Heart left ventricle (tissue), 13 donors: ENCODE measurements around the gene DENND4B.

Experiments
- CTCF ChIP-seq, 12 donors: fragments of 200-600 bp; sonication (generic) in 4 of 12; IDR thresholded peaks; one replicate each; pipeline versions ENCODE4 v1.5.0 to v1.8.0; 2018 to 2022; ENCODE audit warnings: antibody characterized with exemption in 12 of 12, mild to moderate bottlenecking in 5 of 12
- POLR2A ChIP-seq, 2 donors: fragments of 450-650 bp; IDR thresholded peaks; one replicate each; pipeline ENCODE4 v1.6.1; 2017; ENCODE audit warnings: antibody characterized with exemption in 2 of 2, mild to moderate bottlenecking in 2 of 2, moderate library complexity in 2 of 2
- donor health status: ischemic (EF 13 %, LVEDD 7.1; RV severe dilation, severe dysfunction).
- donor health status: DM: no; HTN: yes; CAD: no.
- donor health status: DM: no; HTN: no; CAD: no.
- donor health status: ischemic (EF 25% LVEDD 6.9; RV normal size, moderate dysfunction).
- donor health status: ischemic (EF 25% LVEDD 5.7; RV mildly dilated, moderate dysfunction).
- donor health status: ischemic (EF 35%, LVEDD 5.7; RV mildly dilated, moderate dysfunction).
- donor health status: nonischemic (EF 11% LVEDD 7.7; RV severe dilation, severe dysfunction).
- donor health status: DM: yes; HTN: yes; CAD: no.
- donor health status: PGD.
- donor health status: ischemic (EF 29% LVEDD 5.4; RV normal size, mild dysfunction).
- donor health status: nonischemic (EF 23%, LVEDD 6.1; RV moderate dilation, normal function).

GRCh38 chr1:153960206-153960605 lies 13.7 kb upstream of the DENND4B start:
- TF ChIP-seq CTCF (IDR thresholded peaks at IDR 0.05) (no peak), POLR2A (IDR thresholded peaks at IDR 0.05) (no peak)
